ENCODE data around the gene RPP40. TPM values are rescaled to one million over a fixed set of nuclear protein-coding genes. Genes with fewer than 3 reads are reported as not detected.
A peak's percentile ranks its signal among the peaks of the same experiment; 100 is the strongest.

Gene RPP40
- total RNA-seq, 2 donors from 2014 or later, result 8.4 to 9.0 TPM

- H3K27ac Mint-ChIP-seq, result no peak overlapping the region
- Histone ChIP-seq H3K27ac (ENCODE audit: low read depth, low read length) (peak overlapping the region; percentile 8), H3K27me3 (ENCODE audit: control insufficient read depth, insufficient read depth, low read length, poor library complexity, severe bottlenecking) (no peaks in the 10 kb centered on the region), H3K9me3 (ENCODE audit: control insufficient read depth, low read length) (no peaks in the 10 kb centered on the region), H3K4me1 (ENCODE audit: control insufficient read depth, insufficient read depth, low read length) (no peaks in the 10 kb centered on the region), H3K4me3 (ENCODE audit: low read length) (no peak overlapping the region), H3K36me3 (ENCODE audit: control insufficient read depth, insufficient read depth, low read length) (peaks cover 34% of the 10 kb centered on the region), H3K9ac (ENCODE audit: extremely low read depth, low read length, poor library complexity, severe bottlenecking) (no peak overlapping the region)
- WGBS, 2 experiments (ENCODE audit: insufficient coverage in 1 of 2, insufficient read length in 1 of 2), result 86 to 91% methylated on average over 8 to 15 of the region's 15 CpGs
- no peak for DNase-seq
- H3K4me1 Mint-ChIP-seq, result peaks cover 8% of the 10 kb centered on the region
- H3K36me3 Mint-ChIP-seq (ENCODE audit: low read depth), result peaks cover 58% of the 10 kb centered on the region
- no peaks in the 10 kb centered on the region for H3K9me3 Mint-ChIP-seq
- no peak overlapping the region for H3K4me3 Mint-ChIP-seq
- TF ChIP-seq, protein P1, sequence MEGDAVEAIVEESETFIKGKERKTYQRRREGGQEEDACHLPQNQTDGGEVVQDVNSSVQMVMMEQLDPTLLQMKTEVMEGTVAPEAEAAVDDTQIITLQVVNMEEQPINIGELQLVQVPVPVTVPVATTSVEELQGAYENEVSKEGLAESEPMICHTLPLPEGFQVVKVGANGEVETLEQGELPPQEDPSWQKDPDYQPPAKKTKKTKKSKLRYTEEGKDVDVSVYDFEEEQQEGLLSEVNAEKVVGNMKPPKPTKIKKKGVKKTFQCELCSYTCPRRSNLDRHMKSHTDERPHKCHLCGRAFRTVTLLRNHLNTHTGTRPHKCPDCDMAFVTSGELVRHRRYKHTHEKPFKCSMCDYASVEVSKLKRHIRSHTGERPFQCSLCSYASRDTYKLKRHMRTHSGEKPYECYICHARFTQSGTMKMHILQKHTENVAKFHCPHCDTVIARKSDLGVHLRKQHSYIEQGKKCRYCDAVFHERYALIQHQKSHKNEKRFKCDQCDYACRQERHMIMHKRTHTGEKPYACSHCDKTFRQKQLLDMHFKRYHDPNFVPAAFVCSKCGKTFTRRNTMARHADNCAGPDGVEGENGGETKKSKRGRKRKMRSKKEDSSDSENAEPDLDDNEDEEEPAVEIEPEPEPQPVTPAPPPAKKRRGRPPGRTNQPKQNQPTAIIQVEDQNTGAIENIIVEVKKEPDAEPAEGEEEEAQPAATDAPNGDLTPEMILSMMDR (conservative IDR thresholded peaks at IDR 0.05), result no peak
- H3K27me3 Mint-ChIP-seq (ENCODE audit: insufficient read depth), result no peaks in the 10 kb centered on the region
These were observed 54.9 kb downstream of the RPP40 start for GRCh38 chr6:4948781-4949450.

GRCh38 chr6:4947716-4948115 is 56.1 kb downstream of the RPP40 start:
- Histone ChIP-seq H3K4me3 (ENCODE audit: low read length) (no peak overlapping the region), H3K4me1 (ENCODE audit: control insufficient read depth, insufficient read depth, low read length) (no peaks in the 10 kb centered on the region), H3K27me3 (ENCODE audit: control insufficient read depth, insufficient read depth, low read length, poor library complexity, severe bottlenecking) (no peaks in the 10 kb centered on the region), H3K27ac (ENCODE audit: low read depth, low read length) (no peak overlapping the region), H3K9me3 (ENCODE audit: control insufficient read depth, low read length) (no peaks in the 10 kb centered on the region), H3K36me3 (ENCODE audit: control insufficient read depth, insufficient read depth, low read length) (peaks cover 42% of the 10 kb centered on the region), H3K9ac (ENCODE audit: extremely low read depth, low read length, poor library complexity, severe bottlenecking) (no peak overlapping the region)
- DNase-seq, result no peak
- TF ChIP-seq, protein P1 (conservative IDR thresholded peaks at IDR 0.05), result no peak
- 93 to 96% methylated on average over 10 to 13 of the region's 13 CpGs for WGBS, 2 experiments (ENCODE audit: insufficient coverage in 1 of 2, insufficient read length in 1 of 2)
- H3K4me1 Mint-ChIP-seq, result peaks cover 8% of the 10 kb centered on the region
- H3K9me3 Mint-ChIP-seq, result no peaks in the 10 kb centered on the region
- H3K27me3 Mint-ChIP-seq (ENCODE audit: insufficient read depth), result no peaks in the 10 kb centered on the region
- no peak overlapping the region for H3K27ac Mint-ChIP-seq
- H3K4me3 Mint-ChIP-seq, result no peak overlapping the region
- H3K36me3 Mint-ChIP-seq (ENCODE audit: low read depth), result peaks cover 54% of the 10 kb centered on the region

GRCh38 chr6:4946521-4946920 is 57.3 kb downstream of the RPP40 start:
- Histone ChIP-seq H3K4me1 (ENCODE audit: control insufficient read depth, insufficient read depth, low read length) (no peaks in the 10 kb centered on the region), H3K9ac (ENCODE audit: extremely low read depth, low read length, poor library complexity, severe bottlenecking) (no peak overlapping the region), H3K4me3 (ENCODE audit: low read length) (no peak overlapping the region), H3K36me3 (ENCODE audit: control insufficient read depth, insufficient read depth, low read length) (peaks cover 43% of the 10 kb centered on the region), H3K9me3 (ENCODE audit: control insufficient read depth, low read length) (no peaks in the 10 kb centered on the region), H3K27me3 (ENCODE audit: control insufficient read depth, insufficient read depth, low read length, poor library complexity, severe bottlenecking) (no peaks in the 10 kb centered on the region), H3K27ac (ENCODE audit: low read depth, low read length) (no peak overlapping the region)
- H3K9me3 Mint-ChIP-seq, result no peaks in the 10 kb centered on the region
- WGBS, 2 experiments (ENCODE audit: insufficient coverage in 1 of 2, insufficient read length in 1 of 2), result 93 to 94% methylated on average over 8 to 11 of the region's 11 CpGs
- no peak overlapping the region for H3K4me3 Mint-ChIP-seq
- peaks cover 8% of the 10 kb centered on the region for H3K4me1 Mint-ChIP-seq
- TF ChIP-seq, protein P1 (conservative IDR thresholded peaks at IDR 0.05), result no peak
- no peaks in the 10 kb centered on the region for H3K27me3 Mint-ChIP-seq (ENCODE audit: insufficient read depth)
- peaks cover 43% of the 10 kb centered on the region for H3K36me3 Mint-ChIP-seq (ENCODE audit: low read depth)
- no peak overlapping the region for H3K27ac Mint-ChIP-seq
- no peak for DNase-seq

Other genes starting within 250 kb of the RPP40 start
- 10 to 100 TPM; 55.1 to 58.2 TPM for gene CDYL, start 227.6 kb downstream of the RPP40 start, total RNA-seq
- not detected for gene PPP1R3G, start 81.3 kb upstream of the RPP40 start, total RNA-seq